ENCODE results near the gene PIGX. TPM values are rescaled to one million over a fixed set of nuclear protein-coding genes. Genes with fewer than 3 reads are reported as not detected.

The PIGX gene
- total RNA-seq, 2 donors from 2014 or later = 12.0 to 25.0 TPM

DNA sequence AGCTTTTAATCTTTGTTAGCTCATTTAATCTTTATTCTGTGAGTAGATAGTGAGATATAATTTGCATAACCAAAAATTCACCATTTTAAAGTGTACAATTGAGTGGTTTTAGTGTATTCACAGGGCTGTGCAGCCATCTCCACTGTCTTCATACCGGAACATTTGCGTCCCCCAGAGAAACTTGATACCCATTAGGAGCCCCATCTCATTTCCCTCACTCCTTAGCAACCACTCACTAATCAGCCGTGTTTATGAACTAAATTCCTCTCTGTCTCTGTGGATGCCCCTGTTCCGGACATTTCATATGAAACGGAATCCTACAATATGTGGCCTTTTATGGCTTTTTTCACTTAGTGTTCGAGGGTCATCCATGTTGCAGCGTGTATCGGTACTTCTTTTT lies 65.7 kb downstream of the PIGX start:
- TF ChIP-seq, protein P1, sequence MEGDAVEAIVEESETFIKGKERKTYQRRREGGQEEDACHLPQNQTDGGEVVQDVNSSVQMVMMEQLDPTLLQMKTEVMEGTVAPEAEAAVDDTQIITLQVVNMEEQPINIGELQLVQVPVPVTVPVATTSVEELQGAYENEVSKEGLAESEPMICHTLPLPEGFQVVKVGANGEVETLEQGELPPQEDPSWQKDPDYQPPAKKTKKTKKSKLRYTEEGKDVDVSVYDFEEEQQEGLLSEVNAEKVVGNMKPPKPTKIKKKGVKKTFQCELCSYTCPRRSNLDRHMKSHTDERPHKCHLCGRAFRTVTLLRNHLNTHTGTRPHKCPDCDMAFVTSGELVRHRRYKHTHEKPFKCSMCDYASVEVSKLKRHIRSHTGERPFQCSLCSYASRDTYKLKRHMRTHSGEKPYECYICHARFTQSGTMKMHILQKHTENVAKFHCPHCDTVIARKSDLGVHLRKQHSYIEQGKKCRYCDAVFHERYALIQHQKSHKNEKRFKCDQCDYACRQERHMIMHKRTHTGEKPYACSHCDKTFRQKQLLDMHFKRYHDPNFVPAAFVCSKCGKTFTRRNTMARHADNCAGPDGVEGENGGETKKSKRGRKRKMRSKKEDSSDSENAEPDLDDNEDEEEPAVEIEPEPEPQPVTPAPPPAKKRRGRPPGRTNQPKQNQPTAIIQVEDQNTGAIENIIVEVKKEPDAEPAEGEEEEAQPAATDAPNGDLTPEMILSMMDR (IDR thresholded peaks at IDR 0.05) = no peak
- peaks cover 15% of the 10 kb centered on the region for H3K36me3 ChIP-seq
- no peak for DNase-seq (ENCODE audit: low spot score)
- H3K4me1 ChIP-seq = peaks cover 0 to 22% of the 10 kb centered on the region in 2 donors
- no peaks in the 10 kb centered on the region for H3K27me3 ChIP-seq
- no peaks in the 10 kb centered on the region for H3K9me3 ChIP-seq
- H3K27ac ChIP-seq = no peak overlapping the region
- no peak overlapping the region for H3K4me3 ChIP-seq

DNA sequence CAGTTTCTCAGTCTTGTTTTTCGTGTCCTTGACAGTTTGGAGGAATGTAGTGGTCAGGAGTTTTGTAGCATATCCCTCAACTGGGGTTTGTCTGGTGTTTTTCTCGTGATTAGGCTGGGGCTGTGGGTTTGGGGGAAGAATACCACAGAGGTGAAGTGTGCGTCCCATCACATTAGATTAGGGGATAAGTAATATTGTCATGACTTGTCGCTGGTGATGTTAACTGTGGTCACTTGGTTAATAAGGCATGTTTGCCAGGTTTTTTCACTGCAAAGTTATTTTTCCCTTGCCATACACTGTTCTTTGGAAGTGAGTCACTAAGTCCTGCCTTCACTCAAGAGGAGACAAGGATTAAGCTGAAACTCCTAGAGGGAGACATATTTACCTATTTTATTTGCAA lies 66.6 kb downstream of the PIGX start:
- peaks cover 0 to 13% of the 10 kb centered on the region in 2 donors for H3K4me1 ChIP-seq
- no peak for DNase-seq (ENCODE audit: low spot score)
- TF ChIP-seq, protein P1 (IDR thresholded peaks at IDR 0.05) = no peak
- no peaks in the 10 kb centered on the region for H3K27me3 ChIP-seq
- H3K9me3 ChIP-seq = no peaks in the 10 kb centered on the region
- peaks cover 24% of the 10 kb centered on the region for H3K36me3 ChIP-seq
- no peak overlapping the region for H3K27ac ChIP-seq
- H3K4me3 ChIP-seq = no peak overlapping the region

DNA sequence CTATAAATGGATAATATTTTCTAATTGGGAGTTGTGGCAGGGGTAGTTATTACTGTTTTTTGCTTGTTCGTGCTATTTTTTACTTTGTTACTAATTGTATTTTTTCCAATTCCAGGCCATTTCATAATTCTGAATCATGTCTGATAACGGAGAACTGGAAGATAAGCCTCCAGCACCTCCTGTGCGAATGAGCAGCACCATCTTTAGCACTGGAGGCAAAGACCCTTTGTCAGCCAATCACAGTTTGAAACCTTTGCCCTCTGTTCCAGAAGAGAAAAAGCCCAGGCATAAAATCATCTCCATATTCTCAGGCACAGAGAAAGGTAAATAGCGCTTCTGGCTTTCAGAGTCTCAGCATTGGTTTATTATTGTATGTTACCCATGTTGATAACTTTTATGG lies 70.3 kb downstream of the PIGX start:
- no peaks in the 10 kb centered on the region for H3K9me3 ChIP-seq
- TF ChIP-seq, protein P1 (IDR thresholded peaks at IDR 0.05) = no peak
- H3K4me1 ChIP-seq = peaks cover 0 to 5% of the 10 kb centered on the region in 2 donors
- no peak overlapping the region for H3K4me3 ChIP-seq
- H3K27ac ChIP-seq = no peak overlapping the region
- H3K27me3 ChIP-seq = no peaks in the 10 kb centered on the region
- no peak for DNase-seq (ENCODE audit: low spot score)
- peaks cover 33% of the 10 kb centered on the region for H3K36me3 ChIP-seq

Other genes starting within 250 kb of the PIGX start
- 10 to 100 TPM; 14.9 to 15.5 TPM for gene RNF168, start 208.6 kb upstream of the PIGX start, total RNA-seq
- 10 to 100 TPM in 1 of 2 donors, 1 to 10 TPM in 1; 3.6 to 42.3 TPM for gene SMCO1, start 197.0 kb upstream of the PIGX start, total RNA-seq
- 1 to 10 TPM; 3.0 to 4.3 TPM for gene WDR53, start 143.8 kb upstream of the PIGX start, total RNA-seq
- gene FBXO45, start 143.7 kb upstream of the PIGX start, total RNA-seq = 1 to 10 TPM; 6.3 to 6.5 TPM
- gene NRROS, start 72.7 kb upstream of the PIGX start, total RNA-seq = 1 to 10 TPM; 2.4 to 4.8 TPM
- gene CEP19, start 127 bp upstream of the PIGX start, total RNA-seq = 1 to 10 TPM; 1.1 to 1.4 TPM
- 10 to 100 TPM; 47.5 to 48.7 TPM for gene PAK2, start 27.5 kb downstream of the PIGX start, total RNA-seq
- gene SENP5, start 155.5 kb downstream of the PIGX start, total RNA-seq = 10 to 100 TPM; 18.7 to 22.1 TPM
- gene NCBP2, start 230.2 kb downstream of the PIGX start, total RNA-seq = 10 to 100 TPM; 21.6 to 22.8 TPM